ENCODE data around the gene PTPRH.
"Not testable (repeated sequence)": the region's sequence is repeated elsewhere in the genome, so short reads cannot be mapped to it uniquely, and the experiment has no call there.

The PTPRH gene

GRCh38 chr19:55225415-55225958 lies 16.2 kb upstream of the PTPRH start:
- no peak for DNase-seq (ENCODE audit: low read depth, low spot score)

- not testable (repeated sequence) for DNase-seq (ENCODE audit: low read depth, low spot score)
These were observed 15.5 kb upstream of the PTPRH start for GRCh38 chr19:55224679-55225414.

GRCh38 chr19:55224038-55224665 lies 14.9 kb upstream of the PTPRH start:
- DNase-seq (ENCODE audit: low read depth, low spot score): no peak

GRCh38 chr19:55223291-55224037 lies 14.2 kb upstream of the PTPRH start:
- DNase-seq (ENCODE audit: low read depth, low spot score): no peak

GRCh38 chr19:55220525-55220924 lies 11.2 kb upstream of the PTPRH start:
- DNase-seq (ENCODE audit: low read depth, low spot score): peak; percentile 45

- peak; percentile 96 for DNase-seq (ENCODE audit: low read depth, low spot score)
These were observed 7.3 kb upstream of the PTPRH start for GRCh38 chr19:55216461-55217198.

GRCh38 chr19:55213547-55213946 lies 4.2 kb upstream of the PTPRH start:
- no peak for DNase-seq (ENCODE audit: low read depth, low spot score)

- DNase-seq (ENCODE audit: low read depth, low spot score): no peak
These were observed 3.1 kb upstream of the PTPRH start for GRCh38 chr19:55212447-55212846.

- DNase-seq (ENCODE audit: low read depth, low spot score): no peak
These were observed 582 bp upstream of the PTPRH start for GRCh38 chr19:55209693-55210472.

GRCh38 chr19:55206664-55207500 lies 2.4 kb downstream of the PTPRH start:
- peak; percentile 85 for DNase-seq (ENCODE audit: low read depth, low spot score)

- DNase-seq (ENCODE audit: low read depth, low spot score): not testable (repeated sequence)
These were observed 7.1 kb downstream of the PTPRH start for GRCh38 chr19:55202199-55202598.

- DNase-seq (ENCODE audit: low read depth, low spot score): no peak
These were observed 9.6 kb downstream of the PTPRH start for GRCh38 chr19:55199620-55200204.

- DNase-seq (ENCODE audit: low read depth, low spot score): no peak
These were observed 10.7 kb downstream of the PTPRH start for GRCh38 chr19:55198651-55199050.

- DNase-seq (ENCODE audit: low read depth, low spot score): no peak
These were observed 11.8 kb downstream of the PTPRH start for GRCh38 chr19:55197528-55197927.

- DNase-seq (ENCODE audit: low read depth, low spot score): no peak
These were observed 12.5 kb downstream of the PTPRH start for GRCh38 chr19:55196803-55197202.

- no peak for DNase-seq (ENCODE audit: low read depth, low spot score)
These were observed 15.8 kb downstream of the PTPRH start for GRCh38 chr19:55193481-55193880.

GRCh38 chr19:55189403-55189835 lies 19.9 kb downstream of the PTPRH start:
- DNase-seq (ENCODE audit: low read depth, low spot score): peak; percentile 45

- no peak for DNase-seq (ENCODE audit: low read depth, low spot score)
These were observed 20.7 kb downstream of the PTPRH start for GRCh38 chr19:55188625-55189024.

- DNase-seq (ENCODE audit: low read depth, low spot score): no peak
These were observed 23.2 kb downstream of the PTPRH start for GRCh38 chr19:55186080-55186479.

Data from ELF-1 (cell line).